ENCODE data around the gene RAB4A.

DNA sequence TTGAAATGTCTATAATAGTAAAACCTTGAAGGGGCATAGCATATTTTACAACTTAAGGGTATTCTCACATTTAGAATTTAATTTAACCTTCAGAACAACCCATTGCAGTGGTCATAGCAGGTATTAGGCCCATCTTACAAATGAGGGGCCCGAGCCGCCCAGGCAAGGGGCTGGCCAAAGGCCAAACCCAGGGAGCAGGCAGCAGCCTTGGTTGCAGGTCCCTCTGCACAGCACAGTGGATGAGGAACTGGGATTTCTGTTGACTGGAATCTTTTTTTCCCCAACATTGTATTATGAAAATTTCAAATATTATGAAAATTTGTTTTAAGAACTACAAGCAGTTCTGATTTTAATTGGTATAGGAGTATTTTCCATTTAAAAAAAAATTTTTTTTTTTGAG is 38.8 kb downstream of the RAB4A start:
- TF ChIP-seq, protein P1, sequence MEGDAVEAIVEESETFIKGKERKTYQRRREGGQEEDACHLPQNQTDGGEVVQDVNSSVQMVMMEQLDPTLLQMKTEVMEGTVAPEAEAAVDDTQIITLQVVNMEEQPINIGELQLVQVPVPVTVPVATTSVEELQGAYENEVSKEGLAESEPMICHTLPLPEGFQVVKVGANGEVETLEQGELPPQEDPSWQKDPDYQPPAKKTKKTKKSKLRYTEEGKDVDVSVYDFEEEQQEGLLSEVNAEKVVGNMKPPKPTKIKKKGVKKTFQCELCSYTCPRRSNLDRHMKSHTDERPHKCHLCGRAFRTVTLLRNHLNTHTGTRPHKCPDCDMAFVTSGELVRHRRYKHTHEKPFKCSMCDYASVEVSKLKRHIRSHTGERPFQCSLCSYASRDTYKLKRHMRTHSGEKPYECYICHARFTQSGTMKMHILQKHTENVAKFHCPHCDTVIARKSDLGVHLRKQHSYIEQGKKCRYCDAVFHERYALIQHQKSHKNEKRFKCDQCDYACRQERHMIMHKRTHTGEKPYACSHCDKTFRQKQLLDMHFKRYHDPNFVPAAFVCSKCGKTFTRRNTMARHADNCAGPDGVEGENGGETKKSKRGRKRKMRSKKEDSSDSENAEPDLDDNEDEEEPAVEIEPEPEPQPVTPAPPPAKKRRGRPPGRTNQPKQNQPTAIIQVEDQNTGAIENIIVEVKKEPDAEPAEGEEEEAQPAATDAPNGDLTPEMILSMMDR (IDR thresholded peaks at IDR 0.05), result no peak
- TF ChIP-seq POLR2A (IDR thresholded peaks at IDR 0.05), result no peak
